Neural progenitor cell (in vitro differentiated cells): ENCODE measurements around the gene GAD1. TPM values are rescaled to one million over a fixed set of nuclear protein-coding genes. Genes with fewer than 3 reads are reported as not detected.

Source experiments
- DNase-seq: peaks from one replicate; pipeline ENCODE4 v3.0.0-alpha.2; 2016; ENCODE audit warnings: low spot score
- H2AFZ ChIP-seq: fragments of 200-600 bp; sonication (generic); replicated peaks from 2 replicates; pipeline ENCODE4 v1.6.1; 2016; ENCODE audit warnings: antibody characterized with exemption
- H3F3A ChIP-seq: fragments of 200-600 bp; sonication (generic); 2 replicates; pipeline ENCODE4 v1.6.1; 2016; ENCODE audit warnings: antibody characterized with exemption, low read depth
- H3K27ac ChIP-seq: fragments of 200-600 bp; sonication (generic); 2 replicates; pipeline ENCODE4 v1.5.1; 2016; ENCODE audit warnings: mild to moderate bottlenecking
- H3K27me3 ChIP-seq: fragments of 200-600 bp; sonication (generic); 2 replicates; pipeline ENCODE4 v1.6.1; 2016; ENCODE audit warnings: mild to moderate bottlenecking, moderate library complexity
- H3K36me3 ChIP-seq: fragments of 200-600 bp; sonication (generic); 2 replicates; pipeline ENCODE4 v1.5.1; 2016
- H3K4me1 ChIP-seq: fragments of 200-600 bp; sonication (generic); 2 replicates; pipeline ENCODE4 v1.6.1; 2016; ENCODE audit warnings: mixed run types
- H3K4me2 ChIP-seq: fragments of 200-600 bp; sonication (generic); 2 replicates; pipeline ENCODE4 v1.6.1; 2016
- H3K4me3 ChIP-seq: fragments of 200-600 bp; sonication (generic); 2 replicates; pipeline ENCODE4 v1.5.1; 2016
- H3K79me2 ChIP-seq: fragments of 200-600 bp; sonication (generic); 2 replicates; pipeline ENCODE4 v1.6.1; 2016; ENCODE audit warnings: low read depth
- H3K9ac ChIP-seq: fragments of 200-600 bp; sonication (generic); 2 replicates; pipeline ENCODE4 v1.6.1; 2016
- H3K9me3 ChIP-seq: fragments of 200-600 bp; sonication (generic); 2 replicates; pipeline ENCODE4 v1.5.1; 2016; ENCODE audit warnings: low read depth
- H4K20me1 ChIP-seq: fragments of 200-600 bp; sonication (generic); 2 replicates; pipeline ENCODE4 v1.6.1; 2016; ENCODE audit warnings: low read depth
- H3K27ac Mint-ChIP-seq: 3 replicates; pipeline ENCODE4 v1.8.0; 2021; ENCODE audit warnings: mixed read lengths
- H3K27me3 Mint-ChIP-seq: 2 replicates; pipeline ENCODE4 v1.8.0; 2022; ENCODE audit warnings: low read depth, mild to moderate bottlenecking, inconsistent platforms, moderate library complexity, mixed read lengths; ENCODE audit not compliant: insufficient read depth
- H3K36me3 Mint-ChIP-seq: 3 replicates; pipeline ENCODE4 v1.8.0; 2021; ENCODE audit warnings: mixed read lengths
- H3K4me1 Mint-ChIP-seq: 3 replicates; pipeline ENCODE4 v1.8.0; 2021; ENCODE audit warnings: mixed read lengths
- H3K4me3 Mint-ChIP-seq: 3 replicates; pipeline ENCODE4 v1.8.0; 2021; ENCODE audit warnings: mild to moderate bottlenecking, moderate library complexity, mixed read lengths
- H3K9me3 Mint-ChIP-seq: 3 replicates; pipeline ENCODE4 v1.8.0; 2020; ENCODE audit warnings: mixed read lengths
- EZH2 ChIP-seq: fragments of 200-600 bp; sonication (generic); IDR thresholded peaks from 2 replicates; pipeline ENCODE4 v1.6.1; 2017; ENCODE audit warnings: antibody characterized with exemption, mild to moderate bottlenecking, moderate library complexity
- EZH2phosphoT487 ChIP-seq: fragments of 200-600 bp; sonication (generic); IDR thresholded peaks from 2 replicates; pipeline ENCODE4 v1.6.1; 2017; ENCODE audit warnings: antibody characterized with exemption
- total RNA-seq: library from RNA; depleted of rRNA; stranded (reverse); fragments of >200 nt; gene quantifications from 2 replicates; pipeline ENCODE4 v1.2.3, GENCODE V29; 2015; ENCODE audit warnings: low replicate concordance
- TF ChIP-seq, protein P1 (sequence below): fragments of 200-600 bp; sonication (generic); IDR thresholded peaks from 2 replicates; pipeline ENCODE4 v1.5.1; 2017; ENCODE audit warnings: antibody characterized with exemption, mild to moderate bottlenecking

GAD1 gene
- total RNA-seq, 1 donor from 2014 or later = 10.7 TPM

DNA sequence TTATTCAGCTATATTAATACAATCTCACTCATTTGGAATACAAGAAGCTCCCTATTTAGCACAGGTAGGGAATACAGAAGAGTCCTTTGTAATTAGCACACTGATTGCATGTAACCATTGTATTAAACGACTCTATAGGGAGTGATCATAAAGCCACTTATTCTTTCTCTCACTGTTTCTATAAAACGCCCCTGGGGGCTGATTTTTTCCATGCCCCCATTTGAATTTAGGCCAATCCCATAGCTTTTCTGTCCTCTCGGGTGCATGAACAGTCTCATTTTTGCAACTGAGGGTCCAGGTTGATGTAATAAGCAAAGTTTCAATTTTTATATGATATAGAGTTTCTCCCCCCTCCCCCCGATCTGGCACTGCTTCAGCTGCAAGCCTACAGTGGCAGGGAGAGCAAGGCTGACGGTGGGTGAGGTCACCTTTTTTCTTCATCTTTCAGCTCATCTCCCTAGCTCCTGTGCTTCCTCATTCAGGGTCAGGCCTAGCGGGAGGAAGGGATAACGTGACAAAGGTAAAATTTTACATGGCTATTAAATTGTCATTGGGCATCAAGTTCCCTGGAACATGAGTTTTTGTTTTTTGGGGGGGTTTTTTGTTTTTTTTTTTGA, 45.7 kb downstream of the GAD1 start:
- H3K9ac ChIP-seq = no peak overlapping the region
- H3K27ac Mint-ChIP-seq = no peak overlapping the region
- no peak overlapping the region for H3K4me3 ChIP-seq
- H3K4me3 Mint-ChIP-seq = no peak overlapping the region
- no peaks in the 10 kb centered on the region for H3K79me2 ChIP-seq
- no peak for DNase-seq
- H3F3A ChIP-seq = no peaks in the 10 kb centered on the region
- H3K4me1 Mint-ChIP-seq = no peaks in the 10 kb centered on the region
- TF ChIP-seq EZH2 = no peak
- TF ChIP-seq, protein P1, sequence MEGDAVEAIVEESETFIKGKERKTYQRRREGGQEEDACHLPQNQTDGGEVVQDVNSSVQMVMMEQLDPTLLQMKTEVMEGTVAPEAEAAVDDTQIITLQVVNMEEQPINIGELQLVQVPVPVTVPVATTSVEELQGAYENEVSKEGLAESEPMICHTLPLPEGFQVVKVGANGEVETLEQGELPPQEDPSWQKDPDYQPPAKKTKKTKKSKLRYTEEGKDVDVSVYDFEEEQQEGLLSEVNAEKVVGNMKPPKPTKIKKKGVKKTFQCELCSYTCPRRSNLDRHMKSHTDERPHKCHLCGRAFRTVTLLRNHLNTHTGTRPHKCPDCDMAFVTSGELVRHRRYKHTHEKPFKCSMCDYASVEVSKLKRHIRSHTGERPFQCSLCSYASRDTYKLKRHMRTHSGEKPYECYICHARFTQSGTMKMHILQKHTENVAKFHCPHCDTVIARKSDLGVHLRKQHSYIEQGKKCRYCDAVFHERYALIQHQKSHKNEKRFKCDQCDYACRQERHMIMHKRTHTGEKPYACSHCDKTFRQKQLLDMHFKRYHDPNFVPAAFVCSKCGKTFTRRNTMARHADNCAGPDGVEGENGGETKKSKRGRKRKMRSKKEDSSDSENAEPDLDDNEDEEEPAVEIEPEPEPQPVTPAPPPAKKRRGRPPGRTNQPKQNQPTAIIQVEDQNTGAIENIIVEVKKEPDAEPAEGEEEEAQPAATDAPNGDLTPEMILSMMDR = no peak
- no peak for TF ChIP-seq EZH2phosphoT487
- H3K4me2 ChIP-seq = no peak overlapping the region
- no peak overlapping the region for H3K27ac ChIP-seq
- H3K9me3 ChIP-seq = no peaks in the 10 kb centered on the region
- H3K36me3 Mint-ChIP-seq = no peaks in the 10 kb centered on the region
- H3K4me1 ChIP-seq = no peaks in the 10 kb centered on the region
- no peaks in the 10 kb centered on the region for H3K36me3 ChIP-seq
- H2AFZ ChIP-seq = no peak overlapping the region
- H3K27me3 ChIP-seq = no peaks in the 10 kb centered on the region
- no peaks in the 10 kb centered on the region for H4K20me1 ChIP-seq
- no peaks in the 10 kb centered on the region for H3K27me3 Mint-ChIP-seq
- no peaks in the 10 kb centered on the region for H3K9me3 Mint-ChIP-seq

DNA sequence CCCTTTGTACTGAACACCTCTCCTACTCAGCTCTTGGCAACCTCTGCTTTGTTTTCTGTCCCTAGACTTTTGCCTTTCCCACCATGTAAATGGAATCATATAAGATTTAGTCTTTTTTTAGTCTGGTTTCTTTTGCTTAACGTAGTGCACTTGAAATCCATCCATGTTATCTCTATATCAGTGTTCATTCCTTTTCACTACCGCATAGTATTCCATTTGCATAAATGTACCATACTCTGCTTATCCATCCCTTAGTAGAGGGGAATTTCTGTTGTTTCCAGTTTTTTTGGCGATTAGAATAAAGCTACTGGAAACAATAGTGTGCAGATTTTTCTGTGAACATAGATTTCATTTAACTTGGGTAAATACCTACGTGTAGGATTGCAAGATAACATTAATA, 46.4 kb downstream of the GAD1 start:
- no peak overlapping the region for H3K4me2 ChIP-seq
- Mint-ChIP-seq H3K4me3 (no peak overlapping the region), H3K27me3 (no peaks in the 10 kb centered on the region)

DNA sequence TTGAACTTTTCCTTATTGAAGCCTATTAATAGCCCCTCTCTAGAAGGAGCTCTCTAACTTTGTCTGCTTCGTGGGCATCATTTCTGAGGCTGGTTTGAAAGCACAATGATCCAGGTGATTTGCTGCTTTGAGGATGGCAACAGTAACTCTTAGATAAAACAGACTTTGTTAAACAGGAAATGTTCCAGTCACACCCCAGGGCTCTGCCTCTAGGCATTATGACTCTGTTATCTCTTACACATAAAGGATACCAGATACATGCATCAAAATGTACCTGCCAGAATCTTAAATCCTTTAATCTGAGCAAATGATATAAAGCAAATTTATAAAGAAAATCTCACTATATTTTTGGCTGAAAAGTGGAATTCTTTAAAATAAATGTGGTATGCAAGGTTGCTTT, 52.3 kb downstream of the GAD1 start:
- H3K9me3 ChIP-seq = no peaks in the 10 kb centered on the region
- H3K27ac ChIP-seq = no peak overlapping the region
- no peak overlapping the region for H3K27ac Mint-ChIP-seq
- no peaks in the 10 kb centered on the region for H3K9me3 Mint-ChIP-seq
- no peaks in the 10 kb centered on the region for H4K20me1 ChIP-seq
- H3K4me3 ChIP-seq = no peak overlapping the region
- H2AFZ ChIP-seq = no peak overlapping the region
- no peaks in the 10 kb centered on the region for H3K36me3 Mint-ChIP-seq
- no peak overlapping the region for H3K4me2 ChIP-seq
- TF ChIP-seq EZH2 (no peak), EZH2phosphoT487 (no peak)
- TF ChIP-seq, protein P1 = no peak
- H3K4me1 Mint-ChIP-seq = peaks cover 9% of the 10 kb centered on the region
- H3K27me3 ChIP-seq = no peaks in the 10 kb centered on the region
- H3F3A ChIP-seq = peaks cover 8% of the 10 kb centered on the region
- H3K4me3 Mint-ChIP-seq = no peak overlapping the region
- H3K27me3 Mint-ChIP-seq = peaks cover 7% of the 10 kb centered on the region
- H3K36me3 ChIP-seq = no peaks in the 10 kb centered on the region
- no peaks in the 10 kb centered on the region for H3K79me2 ChIP-seq
- peaks cover 7% of the 10 kb centered on the region for H3K4me1 ChIP-seq
- no peak overlapping the region for H3K9ac ChIP-seq
- DNase-seq = no peak

More for the DNA sequence above, 46.4 kb downstream of the GAD1 start:
- Mint-ChIP-seq H3K9me3 (no peaks in the 10 kb centered on the region), H3K27ac (no peak overlapping the region), H3K4me1 (no peaks in the 10 kb centered on the region), H3K36me3 (no peaks in the 10 kb centered on the region)
- no peak for DNase-seq
- Histone ChIP-seq H3K9me3 (no peaks in the 10 kb centered on the region), H2AFZ (no peak overlapping the region), H3K27ac (no peak overlapping the region), H3F3A (no peaks in the 10 kb centered on the region), H3K4me3 (no peak overlapping the region), H3K36me3 (no peaks in the 10 kb centered on the region), H4K20me1 (no peaks in the 10 kb centered on the region), H3K79me2 (no peaks in the 10 kb centered on the region), H3K27me3 (no peaks in the 10 kb centered on the region), H3K4me1 (no peaks in the 10 kb centered on the region), H3K9ac (no peak overlapping the region)
- TF ChIP-seq, protein P1 = no peak
- TF ChIP-seq EZH2 (no peak), EZH2phosphoT487 (no peak)
